SK-N-SH (cell line): ENCODE measurements around the gene C10orf88. TPM values are rescaled to one million over a fixed set of nuclear protein-coding genes. Genes with fewer than 3 reads are reported as not detected.

ENCODE experiments used
- CTCF ChIA-PET: fragments of 300-600, 350-600 bp; formaldehyde crosslinking; extraction: SDS; loops from one replicate; lab custom pipeline; 2021; lab: Yijun Ruan, JAX
- POLR2A ChIA-PET: fragments of 350-600 bp; sonication (Branson Sonifier 250); formaldehyde crosslinking; extraction: SDS; loops from one replicate; lab custom pipeline; 2020; ENCODE audit warnings: antibody characterized with exemption, inconsistent platforms; lab: Yijun Ruan, JAX
- DNase-seq: peaks from one replicate; pipeline ENCODE4 v3.0.0; 2012
- H2AFZ ChIP-seq: fragments of 200-600 bp; sonication (generic); 2 replicates; pipeline ENCODE4 v1.8.1; 2016; ENCODE audit warnings: antibody characterized with exemption, mild to moderate bottlenecking, low read depth
- H3F3A ChIP-seq: fragments of 200-600 bp; sonication (generic); replicated peaks from 2 replicates; pipeline ENCODE3; 2016; ENCODE audit warnings: antibody characterized with exemption, mild to moderate bottlenecking; ENCODE audit not compliant: insufficient read depth
- H3K27ac ChIP-seq, 2 experiments: fragments of 200-500 bp in 1 of 2; fragments of 200-600 bp in 1 of 2; sonication (Bioruptor generic) in 1 of 2; sonication (generic), shearing (Covaris generic) in 1 of 2; 2 replicates each; pipeline versions ENCODE4 v1.5.1 to v1.6.1; 2014 to 2016; ENCODE audit warnings: low read depth in 2 of 2, inconsistent platforms in 1 of 2, low read length in 1 of 2, mild to moderate bottlenecking in 1 of 2, mixed read lengths in 1 of 2
- H3K27me3 ChIP-seq: fragments of 200-600 bp; sonication (generic), shearing (Covaris generic); 2 replicates; pipeline ENCODE4 v1.6.1; 2016; ENCODE audit warnings: mixed run types; ENCODE audit not compliant: insufficient read depth
- H3K36me3 ChIP-seq, 2 experiments: fragments of 200-500 bp in 1 of 2; fragments of 200-600 bp in 1 of 2; sonication (Bioruptor generic) in 1 of 2; sonication (generic) in 1 of 2; replicated peaks in 1 of 2; 2 replicates each; pipeline versions ENCODE3 to v1.5.1; 2014 to 2016; ENCODE audit warnings: low read length in 1 of 2, mild to moderate bottlenecking in 1 of 2; ENCODE audit not compliant: insufficient read depth in 2 of 2, control insufficient read depth in 1 of 2
- H3K4me1 ChIP-seq, 2 experiments: fragments of 200-500 bp in 1 of 2; fragments of 200-600 bp in 1 of 2; sonication (Bioruptor generic) in 1 of 2; sonication (generic), shearing (Covaris generic) in 1 of 2; 2 replicates each; pipeline versions ENCODE4 v1.5.1 to v1.6.1; 2014 to 2016; ENCODE audit warnings: low read depth in 1 of 2, low read length in 1 of 2, mixed run types in 1 of 2; ENCODE audit not compliant: insufficient read depth in 2 of 2, control insufficient read depth in 1 of 2
- H3K4me2 ChIP-seq: fragments of 200-600 bp; sonication (generic), shearing (Covaris generic); 2 replicates; pipeline ENCODE4 v1.6.1; 2017; ENCODE audit warnings: mixed run types
- H3K4me3 ChIP-seq, 2 experiments: fragments of 200-500 bp in 1 of 2; fragments of 200-600 bp in 1 of 2; sonication (Bioruptor generic) in 1 of 2; sonication (generic), shearing (Covaris generic) in 1 of 2; 2 replicates each; pipeline versions ENCODE4 v1.5.1 to v1.8.1; 2014 to 2016; ENCODE audit warnings: low read depth in 2 of 2, inconsistent platforms in 1 of 2, low read length in 1 of 2, mild to moderate bottlenecking in 1 of 2, mixed read lengths in 1 of 2, moderate library complexity in 1 of 2
- H3K79me2 ChIP-seq: fragments of 200-600 bp; sonication (generic); 2 replicates; pipeline ENCODE4 v1.8.1; 2017; ENCODE audit warnings: mild to moderate bottlenecking; ENCODE audit not compliant: insufficient read depth
- H3K9ac ChIP-seq: fragments of 200-600 bp; sonication (generic); 2 replicates; pipeline ENCODE4 v1.6.1; 2017; ENCODE audit warnings: mixed run types
- H3K9me2 ChIP-seq: fragments of 200-600 bp; sonication (generic); 2 replicates; pipeline ENCODE4 v1.6.1; 2017; ENCODE audit warnings: mixed run types
- H3K9me3 ChIP-seq: fragments of 200-600 bp; sonication (generic); 2 replicates; pipeline ENCODE4 v1.6.1; 2017; ENCODE audit warnings: mixed run types, mild to moderate bottlenecking, moderate library complexity
- H4K20me1 ChIP-seq: fragments of 200-600 bp; sonication (generic); 2 replicates; pipeline ENCODE4 v1.6.1; 2017; ENCODE audit warnings: mild to moderate bottlenecking, mixed run types; ENCODE audit not compliant: insufficient read depth
- EP300 ChIP-seq, 2 experiments: IDR thresholded peaks; 2 replicates each; pipeline versions ENCODE4 v1.4.0 to v1.6.1; 2012; ENCODE audit warnings: borderline replicate concordance in 1 of 2, low read depth in 1 of 2, low read length in 1 of 2
- FOSL2 ChIP-seq: IDR thresholded peaks from 2 replicates; pipeline ENCODE4 v1.4.0; 2012; ENCODE audit warnings: low read depth, mild to moderate bottlenecking, moderate library complexity, borderline replicate concordance
- FOXJ3 ChIP-seq: sonication (generic); formaldehyde crosslinking; IDR thresholded peaks from 2 replicates; pipeline ENCODE4 v1.5.1; 2020; ENCODE audit warnings: mild to moderate bottlenecking, missing genetic modification reagents
- FOXM1 ChIP-seq: IDR thresholded peaks from 2 replicates; pipeline ENCODE4 v1.4.0; 2012; ENCODE audit warnings: low read depth, mild to moderate bottlenecking
- GABPA ChIP-seq: IDR thresholded peaks from 2 replicates; pipeline ENCODE4 v1.4.0; 2012; ENCODE audit warnings: low read depth, mild to moderate bottlenecking
- JUND ChIP-seq: IDR thresholded peaks from 2 replicates; pipeline ENCODE4 v1.4.0; 2012
- MEF2A ChIP-seq: IDR thresholded peaks from 2 replicates; pipeline ENCODE4 v1.4.0; 2012; ENCODE audit warnings: low read depth, borderline replicate concordance
- NFIC ChIP-seq: IDR thresholded peaks from 2 replicates; pipeline ENCODE4 v1.4.0; 2012; ENCODE audit warnings: borderline replicate concordance
- POLR2AphosphoS5 ChIP-seq: IDR thresholded peaks from 2 replicates; pipeline ENCODE4 v1.6.1; 2012; ENCODE audit warnings: low read depth, low read length
- RCOR1 ChIP-seq: fragments of 150-350 bp; IDR thresholded peaks from 2 replicates; pipeline ENCODE4 v1.6.1; 2017; ENCODE audit warnings: antibody characterized with exemption, low read length
- SIN3A ChIP-seq: IDR thresholded peaks from 2 replicates; pipeline ENCODE4 v1.6.1; 2012; ENCODE audit warnings: low read depth, mild to moderate bottlenecking, low read length, moderate library complexity, borderline replicate concordance
- TCF12 ChIP-seq: IDR thresholded peaks from 2 replicates; pipeline ENCODE4 v1.4.0; 2012
- WGBS: methylation state at CpG from one replicate; pipeline ENCODE4 v1.1.6; 2017; ENCODE audit warnings: low lambda C conversion rate; 5-methylcytosine and 5-hydroxymethylcytosine counted together
- polyA plus RNA-seq, 3 experiments: library from polyadenylated mRNA; depleted of rRNA; stranded (reverse); fragments of >200 nt; gene quantifications; 2 replicates each; pipeline ENCODE4 v1.2.3, GENCODE V29; 2012
- TF ChIP-seq, protein P1 (sequence below): fragments of 150-350 bp; IDR thresholded peaks from 2 replicates; pipeline ENCODE4 v1.6.1; 2016; ENCODE audit warnings: mild to moderate bottlenecking, low read depth, low read length
- TF ChIP-seq, protein P2 (sequence below): IDR thresholded peaks from 2 replicates; pipeline ENCODE4 v1.4.0; 2012; ENCODE audit warnings: low read depth, borderline replicate concordance
- TF ChIP-seq, protein P3 (sequence below): IDR thresholded peaks from 2 replicates; pipeline ENCODE4; 2012

Gene C10orf88
- polyA plus RNA-seq, 1 of the 3 experiments (the other 2 are of a cell fraction), result 2.7 TPM

DNA sequence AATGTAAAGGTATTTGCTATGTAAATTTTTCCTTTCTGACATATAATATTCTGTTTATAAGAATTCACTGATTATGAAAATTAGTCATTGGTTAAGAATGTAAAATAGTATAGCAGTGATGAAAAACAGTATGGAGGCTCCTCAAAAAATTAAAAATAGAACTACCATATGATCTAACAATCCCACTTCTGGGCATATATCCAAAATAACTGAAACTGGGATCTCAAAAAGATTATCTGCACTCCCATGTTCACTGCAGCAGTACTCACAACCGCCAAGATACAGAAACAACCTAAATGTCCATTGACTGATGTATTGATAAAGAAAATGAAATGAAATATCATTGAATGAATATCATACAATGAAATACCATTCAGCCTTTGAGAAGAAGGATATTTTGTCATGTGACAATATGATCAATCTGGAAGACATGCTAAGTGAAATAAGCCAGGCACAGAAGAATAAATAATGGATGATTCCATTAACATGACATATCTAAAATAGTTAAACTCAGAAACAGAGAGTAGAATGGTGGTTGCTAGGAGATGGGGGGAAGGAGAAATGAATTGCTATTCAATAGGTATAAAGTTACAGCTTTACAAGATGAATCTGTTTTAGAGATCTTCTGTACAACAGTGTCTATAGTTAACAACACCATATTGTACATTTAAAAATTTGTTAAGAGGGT, 14.0 kb downstream of the C10orf88 start:
- CTCF ChIA-PET, result no interaction called here
- H3K27ac ChIP-seq, result peak overlapping the region; percentile 32 to 86; a peak in 3 of 4 replicates
- no peak overlapping the region for H2AFZ ChIP-seq
- DNase-seq, result no peak
- H4K20me1 ChIP-seq, result no peaks in the 10 kb centered on the region
- TF ChIP-seq GABPA, result no peak
- peak; percentile 62 for TF ChIP-seq NFIC
- TF ChIP-seq POLR2AphosphoS5, result no peak
- TF ChIP-seq EP300 (IDR thresholded peaks at IDR 0.05; ENCODE audit: borderline replicate concordance in 1 of 2, low read depth in 1 of 2, low read length in 1 of 2), result peak in 1 of 2 experiments; percentile 50; a peak in 1 of 4 replicates
- no peak for TF ChIP-seq FOXJ3 (CRISPR knock-in tag)
- peak; percentile 13 for TF ChIP-seq JUND
- TF ChIP-seq FOXM1, result no peak
- no peak for TF ChIP-seq SIN3A
- TF ChIP-seq RCOR1, result no peak
- TF ChIP-seq, protein P1, sequence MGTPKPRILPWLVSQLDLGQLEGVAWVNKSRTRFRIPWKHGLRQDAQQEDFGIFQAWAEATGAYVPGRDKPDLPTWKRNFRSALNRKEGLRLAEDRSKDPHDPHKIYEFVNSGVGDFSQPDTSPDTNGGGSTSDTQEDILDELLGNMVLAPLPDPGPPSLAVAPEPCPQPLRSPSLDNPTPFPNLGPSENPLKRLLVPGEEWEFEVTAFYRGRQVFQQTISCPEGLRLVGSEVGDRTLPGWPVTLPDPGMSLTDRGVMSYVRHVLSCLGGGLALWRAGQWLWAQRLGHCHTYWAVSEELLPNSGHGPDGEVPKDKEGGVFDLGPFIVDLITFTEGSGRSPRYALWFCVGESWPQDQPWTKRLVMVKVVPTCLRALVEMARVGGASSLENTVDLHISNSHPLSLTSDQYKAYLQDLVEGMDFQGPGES, result no peak
- 0 out of 2 replicates have a peak, but pooled peaks have one; percentile 3 for TF ChIP-seq FOSL2
- peak; percentile 78 for TF ChIP-seq TCF12
- TF ChIP-seq, protein P2, sequence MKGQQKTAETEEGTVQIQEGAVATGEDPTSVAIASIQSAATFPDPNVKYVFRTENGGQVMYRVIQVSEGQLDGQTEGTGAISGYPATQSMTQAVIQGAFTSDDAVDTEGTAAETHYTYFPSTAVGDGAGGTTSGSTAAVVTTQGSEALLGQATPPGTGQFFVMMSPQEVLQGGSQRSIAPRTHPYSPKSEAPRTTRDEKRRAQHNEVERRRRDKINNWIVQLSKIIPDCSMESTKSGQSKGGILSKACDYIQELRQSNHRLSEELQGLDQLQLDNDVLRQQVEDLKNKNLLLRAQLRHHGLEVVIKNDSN, result 0 out of 2 replicates have a peak, but pooled peaks have one; percentile 17
- TF ChIP-seq MEF2A, result peak; percentile 75; the same call in 1 of the 2 replicates
- TF ChIP-seq, protein P3, sequence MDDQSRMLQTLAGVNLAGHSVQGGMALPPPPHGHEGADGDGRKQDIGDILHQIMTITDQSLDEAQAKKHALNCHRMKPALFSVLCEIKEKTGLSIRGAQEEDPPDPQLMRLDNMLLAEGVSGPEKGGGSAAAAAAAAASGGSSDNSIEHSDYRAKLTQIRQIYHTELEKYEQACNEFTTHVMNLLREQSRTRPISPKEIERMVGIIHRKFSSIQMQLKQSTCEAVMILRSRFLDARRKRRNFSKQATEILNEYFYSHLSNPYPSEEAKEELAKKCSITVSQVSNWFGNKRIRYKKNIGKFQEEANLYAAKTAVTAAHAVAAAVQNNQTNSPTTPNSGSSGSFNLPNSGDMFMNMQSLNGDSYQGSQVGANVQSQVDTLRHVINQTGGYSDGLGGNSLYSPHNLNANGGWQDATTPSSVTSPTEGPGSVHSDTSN, result peak; percentile 80
- TF ChIP-seq, all 33 proteins: peak for 8
- H3K9me3 ChIP-seq, result no peaks in the 10 kb centered on the region
- no peaks in the 10 kb centered on the region for H3K9me2 ChIP-seq
- POLR2A ChIA-PET, result no interaction called here
- peak overlapping the region; percentile 60; the same call in 1 of the 2 replicates for H3K4me2 ChIP-seq
- H3F3A ChIP-seq, result peaks cover 29% of the 10 kb centered on the region
- peaks cover 0 to 11% of the 10 kb centered on the region in 2 experiments; a peak in 3 of 4 replicates for H3K4me1 ChIP-seq
- H3K36me3 ChIP-seq, result peaks cover 47 to 55% of the 10 kb centered on the region in 2 experiments
- H3K9ac ChIP-seq, result peak overlapping the region; percentile 41
- WGBS, result 16% methylated on average over 1 of the region's 1 CpG
- H3K79me2 ChIP-seq, result peaks cover 38% of the 10 kb centered on the region
- 0 out of 4 replicates have a peak overlapping the region, but pooled peaks of 1 of the 2 experiments have one; percentile 0 for H3K4me3 ChIP-seq
- no peaks in the 10 kb centered on the region for H3K27me3 ChIP-seq
